ENCODE measurements around the gene ZHX3. TPM values are rescaled to one million over a fixed set of nuclear protein-coding genes. Genes with fewer than 3 reads are reported as not detected.
A peak's percentile ranks its signal among the peaks of the same experiment; 100 is the strongest.

The ZHX3 gene
- total RNA-seq, 1 experiment from 2014 or later = 24.6 TPM

- intact Hi-C loops (cut with micrococcal nuclease; ENCODE audit: unreplicated experiment) = loop anchor here (2.0 to 10.0 kb wide), 2 partner anchors 33 to 65 kb away; no protein-coding TSS in a partner anchor
- no TSS peak for BruUV-seq (replicated peaks)
- CTCF ChIA-PET = interaction anchor here (0.6 to 2.1 kb wide), 3 partner anchors 16 to 201 kb away, joined by 3 to 9 read pairs (median 4); partner anchors contain the start of gene LPIN3
- POLR2A ChIA-PET = interaction anchor here (1.6 kb wide), 1 partner anchor 201 kb away, joined by 7 read pairs; the partner anchor contains the start of gene LPIN3
- peak overlapping the region; percentile 83 for H3K4me3 Mint-ChIP-seq (ENCODE audit: unreplicated experiment)
- peaks cover 34% of the 10 kb centered on the region for H3K36me3 Mint-ChIP-seq (ENCODE audit: insufficient read depth, unreplicated experiment)
- Histone ChIP-seq H3K9me3 (no peaks in the 10 kb centered on the region), H3K27me3 (replicated peaks; ENCODE audit: control insufficient read depth, insufficient read depth, low read length) (no peaks in the 10 kb centered on the region), H3K36me3 (ENCODE audit: control insufficient read depth, insufficient read depth, low read length) (0 out of 2 replicates have a peak, but pooled peaks cover 4% of the 10 kb centered on the region), H3K4me1 (peaks cover 17% of the 10 kb centered on the region), H3K4me3 (ENCODE audit: low read depth, low read length) (peak overlapping the region; percentile 96)
- no peaks in the 10 kb centered on the region for H3K27me3 Mint-ChIP-seq (ENCODE audit: insufficient read depth, unreplicated experiment)
- TF ChIP-seq, protein P1, sequence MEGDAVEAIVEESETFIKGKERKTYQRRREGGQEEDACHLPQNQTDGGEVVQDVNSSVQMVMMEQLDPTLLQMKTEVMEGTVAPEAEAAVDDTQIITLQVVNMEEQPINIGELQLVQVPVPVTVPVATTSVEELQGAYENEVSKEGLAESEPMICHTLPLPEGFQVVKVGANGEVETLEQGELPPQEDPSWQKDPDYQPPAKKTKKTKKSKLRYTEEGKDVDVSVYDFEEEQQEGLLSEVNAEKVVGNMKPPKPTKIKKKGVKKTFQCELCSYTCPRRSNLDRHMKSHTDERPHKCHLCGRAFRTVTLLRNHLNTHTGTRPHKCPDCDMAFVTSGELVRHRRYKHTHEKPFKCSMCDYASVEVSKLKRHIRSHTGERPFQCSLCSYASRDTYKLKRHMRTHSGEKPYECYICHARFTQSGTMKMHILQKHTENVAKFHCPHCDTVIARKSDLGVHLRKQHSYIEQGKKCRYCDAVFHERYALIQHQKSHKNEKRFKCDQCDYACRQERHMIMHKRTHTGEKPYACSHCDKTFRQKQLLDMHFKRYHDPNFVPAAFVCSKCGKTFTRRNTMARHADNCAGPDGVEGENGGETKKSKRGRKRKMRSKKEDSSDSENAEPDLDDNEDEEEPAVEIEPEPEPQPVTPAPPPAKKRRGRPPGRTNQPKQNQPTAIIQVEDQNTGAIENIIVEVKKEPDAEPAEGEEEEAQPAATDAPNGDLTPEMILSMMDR (IDR thresholded peaks at IDR 0.05; ENCODE audit: insufficient read depth in 1 of 2, low read depth in 1 of 2, low read length in 1 of 2, severe bottlenecking in 1 of 2, unreplicated experiment in 1 of 2) = no peak
- no peak for DNase-seq
- H3K27ac Mint-ChIP-seq (ENCODE audit: unreplicated experiment) = no peak overlapping the region
- H3K9me3 Mint-ChIP-seq (ENCODE audit: unreplicated experiment) = no peaks in the 10 kb centered on the region
- peaks cover 21% of the 10 kb centered on the region for H3K4me1 Mint-ChIP-seq (ENCODE audit: low read depth, unreplicated experiment)
Observed at GRCh38 chr20:41139227-41140093, 178.1 kb downstream of the ZHX3 start.

DNA sequence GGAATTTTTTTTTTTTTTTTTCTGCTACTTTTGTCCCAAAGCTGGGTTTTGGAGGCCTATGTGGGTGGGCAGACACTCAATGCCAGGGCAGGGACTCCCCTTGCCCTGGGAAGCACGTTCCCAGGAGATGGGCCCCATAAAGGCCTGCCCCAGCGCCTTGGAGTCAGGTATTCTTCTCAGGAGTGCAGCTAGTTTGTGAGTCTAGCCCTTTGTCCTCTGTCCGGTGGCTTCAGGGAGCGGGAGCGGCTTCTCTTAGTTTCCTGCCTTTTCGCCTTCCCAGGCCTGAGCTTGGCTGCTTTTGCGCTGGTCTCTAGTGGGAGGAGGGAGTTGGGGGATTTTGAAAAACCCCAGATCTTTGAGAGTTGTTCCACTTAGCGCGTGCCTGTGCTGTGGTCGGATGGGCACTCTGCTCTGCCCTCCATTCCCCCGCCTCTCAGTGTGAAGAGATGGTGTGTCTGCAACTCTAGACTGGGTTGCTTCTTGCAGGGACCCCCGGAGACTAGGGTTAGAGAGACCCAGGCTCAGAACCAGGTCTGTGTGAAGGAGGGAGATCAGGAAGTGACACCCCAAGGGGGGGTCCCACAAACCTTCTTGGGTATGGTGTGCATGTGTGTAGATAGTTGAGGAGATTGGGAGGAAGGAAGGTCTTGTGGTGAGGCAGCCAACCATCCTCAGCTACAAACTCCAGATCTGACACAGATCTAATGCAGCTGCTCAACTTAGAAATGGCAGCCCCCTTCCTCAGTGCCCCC lies 178.9 kb downstream of the ZHX3 start:
- Mint-ChIP-seq H3K9me3 (ENCODE audit: unreplicated experiment) (no peaks in the 10 kb centered on the region), H3K4me1 (ENCODE audit: low read depth, unreplicated experiment) (peaks cover 21% of the 10 kb centered on the region), H3K27ac (ENCODE audit: unreplicated experiment) (peak overlapping the region; percentile 77), H3K27me3 (ENCODE audit: insufficient read depth, unreplicated experiment) (no peaks in the 10 kb centered on the region), H3K4me3 (ENCODE audit: unreplicated experiment) (peak overlapping the region; percentile 83), H3K36me3 (ENCODE audit: insufficient read depth, unreplicated experiment) (peaks cover 40% of the 10 kb centered on the region)
- CTCF ChIA-PET = interaction anchor here (0.6 to 2.1 kb wide), 4 partner anchors 9 to 202 kb away, joined by 3 to 9 read pairs (median 4); partner anchors contain the start of gene LPIN3
- H3K36me3 ChIP-seq (ENCODE audit: control insufficient read depth, insufficient read depth, low read length) = 0 out of 2 replicates have a peak, but pooled peaks cover 4% of the 10 kb centered on the region
- H3K27me3 ChIP-seq (replicated peaks; ENCODE audit: control insufficient read depth, insufficient read depth, low read length) = no peaks in the 10 kb centered on the region
- H3K9me3 ChIP-seq = no peaks in the 10 kb centered on the region
- POLR2A ChIA-PET = interaction anchor here (0.6 to 1.6 kb wide), 3 partner anchors 11 to 202 kb away, joined by 3 to 8 read pairs (median 7); partner anchors contain the start of gene LPIN3
- intact Hi-C loops (cut with micrococcal nuclease; ENCODE audit: unreplicated experiment) = loop anchor here (2.0 to 10.0 kb wide), 2 partner anchors 34 to 64 kb away; no protein-coding TSS in a partner anchor
- TF ChIP-seq, protein P1 (IDR thresholded peaks at IDR 0.05; ENCODE audit: insufficient read depth in 1 of 2, low read depth in 1 of 2, low read length in 1 of 2, severe bottlenecking in 1 of 2, unreplicated experiment in 1 of 2) = no peak
- H3K4me1 ChIP-seq = peaks cover 17% of the 10 kb centered on the region
- BruUV-seq (replicated peaks) = TSS peak; percentile 23
- H3K4me3 ChIP-seq (ENCODE audit: low read depth, low read length) = peak overlapping the region; percentile 96
- DNase-seq = peak in 1 of 2 experiments; percentile 32
